ENCODE measurements around the gene CLEC16A.

CLEC16A gene

DNA sequence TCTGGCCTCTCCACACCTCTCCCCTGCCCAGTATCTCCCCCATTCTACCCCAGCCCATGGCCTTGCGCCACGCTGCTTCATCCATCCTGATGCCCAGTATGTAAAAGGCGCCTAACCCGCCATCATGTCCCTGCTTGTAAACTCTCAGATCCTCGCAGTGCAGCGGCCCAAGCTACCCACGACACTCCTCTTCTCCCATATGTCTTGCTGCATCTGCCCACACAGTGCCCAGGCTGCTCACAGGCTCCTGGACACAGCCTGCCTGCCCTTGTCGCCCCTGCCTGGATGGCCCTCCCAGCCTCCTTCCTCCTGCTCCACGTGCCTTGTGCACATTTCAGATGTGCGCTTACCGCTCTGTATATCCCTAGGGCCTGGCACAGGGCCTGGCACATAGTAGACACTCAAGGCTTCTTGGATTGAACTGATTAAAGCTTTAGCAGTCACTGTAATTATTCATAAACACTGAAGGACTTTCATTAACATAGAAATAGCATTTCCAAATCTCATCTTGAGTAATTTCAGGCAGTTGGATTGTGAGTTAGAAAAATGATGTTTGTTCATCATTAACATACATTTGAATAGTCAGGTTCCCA is 129.1 kb downstream of the CLEC16A start:
- H3K27me3 ChIP-seq (ENCODE audit: control insufficient read depth, insufficient read depth, low read length) = no peaks in the 10 kb centered on the region
- no peaks in the 10 kb centered on the region for H3K36me3 ChIP-seq (ENCODE audit: control insufficient read depth, insufficient read depth, low read length)
- no peaks in the 10 kb centered on the region for H3K4me1 ChIP-seq (ENCODE audit: control insufficient read depth, insufficient read depth, low read length)
- H3K4me3 ChIP-seq (ENCODE audit: low read length) = no peak overlapping the region
- DNase-seq (ENCODE audit: low read depth, low spot score) = no peak
- no peak overlapping the region for H3K27ac ChIP-seq (ENCODE audit: low read length)
- no peaks in the 10 kb centered on the region for H3K9me3 ChIP-seq (ENCODE audit: control insufficient read depth, insufficient read depth, low read length)
- no CpG with 5 or more reads among the region's 11 CpGs for WGBS (ENCODE audit: insufficient coverage, insufficient read length)

DNA sequence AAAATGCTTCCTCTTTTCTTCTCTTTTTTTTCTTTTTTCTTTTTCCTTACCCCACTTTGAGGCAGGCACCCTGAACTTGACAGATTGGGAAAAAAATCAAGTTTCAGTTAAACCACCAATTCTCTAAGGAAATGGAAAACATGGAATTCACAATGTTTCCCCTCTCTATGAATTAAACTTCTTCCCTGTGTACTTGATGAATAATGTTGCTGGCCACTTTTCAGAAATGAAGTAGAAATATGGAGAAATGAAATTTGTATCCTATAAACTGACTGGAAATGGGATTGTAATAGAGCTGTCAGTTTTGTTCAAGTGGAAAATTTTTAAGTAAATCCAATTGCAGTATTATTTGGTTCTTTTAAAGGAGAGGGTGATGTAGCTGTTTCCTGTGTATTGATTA is 129.8 kb downstream of the CLEC16A start:
- H3K27me3 ChIP-seq (ENCODE audit: control insufficient read depth, insufficient read depth, low read length) = no peaks in the 10 kb centered on the region
- no peak for DNase-seq (ENCODE audit: low read depth, low spot score)
- H3K4me3 ChIP-seq (ENCODE audit: low read length) = no peak overlapping the region
- H3K4me1 ChIP-seq (ENCODE audit: control insufficient read depth, insufficient read depth, low read length) = no peaks in the 10 kb centered on the region
- H3K36me3 ChIP-seq (ENCODE audit: control insufficient read depth, insufficient read depth, low read length) = no peaks in the 10 kb centered on the region
- H3K27ac ChIP-seq (ENCODE audit: low read length) = no peak overlapping the region
- H3K9me3 ChIP-seq (ENCODE audit: control insufficient read depth, insufficient read depth, low read length) = no peaks in the 10 kb centered on the region

DNA sequence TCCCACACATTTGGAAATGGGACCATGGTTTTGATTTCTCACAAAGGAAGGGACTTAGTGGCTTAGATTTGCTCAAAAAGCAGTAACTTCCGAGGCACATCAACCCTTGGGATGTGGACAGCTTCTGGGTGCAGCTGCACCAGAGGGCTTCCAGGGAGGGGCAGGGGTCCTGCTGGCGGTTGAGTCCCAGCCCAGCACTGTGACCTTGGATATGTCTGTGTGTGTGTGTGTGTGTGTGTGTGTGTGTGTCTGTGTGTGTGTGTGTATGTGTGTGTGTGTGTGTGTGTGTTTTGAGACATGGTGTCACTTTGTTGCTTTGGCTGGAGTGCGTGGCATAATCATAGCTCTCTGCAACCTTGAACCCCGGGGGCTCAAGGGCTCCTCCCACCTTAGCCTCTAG is 130.8 kb downstream of the CLEC16A start:
- Histone ChIP-seq H3K4me1 (ENCODE audit: control insufficient read depth, insufficient read depth, low read length) (no peaks in the 10 kb centered on the region), H3K27ac (ENCODE audit: low read length) (no peak overlapping the region), H3K4me3 (ENCODE audit: low read length) (no peak overlapping the region), H3K27me3 (ENCODE audit: control insufficient read depth, insufficient read depth, low read length) (no peaks in the 10 kb centered on the region), H3K36me3 (ENCODE audit: control insufficient read depth, insufficient read depth, low read length) (no peaks in the 10 kb centered on the region), H3K9me3 (ENCODE audit: control insufficient read depth, insufficient read depth, low read length) (no peaks in the 10 kb centered on the region)
- DNase-seq (ENCODE audit: low read depth, low spot score) = no peak
- no CpG with 5 or more reads among the region's 4 CpGs for WGBS (ENCODE audit: insufficient coverage, insufficient read length)

DNA sequence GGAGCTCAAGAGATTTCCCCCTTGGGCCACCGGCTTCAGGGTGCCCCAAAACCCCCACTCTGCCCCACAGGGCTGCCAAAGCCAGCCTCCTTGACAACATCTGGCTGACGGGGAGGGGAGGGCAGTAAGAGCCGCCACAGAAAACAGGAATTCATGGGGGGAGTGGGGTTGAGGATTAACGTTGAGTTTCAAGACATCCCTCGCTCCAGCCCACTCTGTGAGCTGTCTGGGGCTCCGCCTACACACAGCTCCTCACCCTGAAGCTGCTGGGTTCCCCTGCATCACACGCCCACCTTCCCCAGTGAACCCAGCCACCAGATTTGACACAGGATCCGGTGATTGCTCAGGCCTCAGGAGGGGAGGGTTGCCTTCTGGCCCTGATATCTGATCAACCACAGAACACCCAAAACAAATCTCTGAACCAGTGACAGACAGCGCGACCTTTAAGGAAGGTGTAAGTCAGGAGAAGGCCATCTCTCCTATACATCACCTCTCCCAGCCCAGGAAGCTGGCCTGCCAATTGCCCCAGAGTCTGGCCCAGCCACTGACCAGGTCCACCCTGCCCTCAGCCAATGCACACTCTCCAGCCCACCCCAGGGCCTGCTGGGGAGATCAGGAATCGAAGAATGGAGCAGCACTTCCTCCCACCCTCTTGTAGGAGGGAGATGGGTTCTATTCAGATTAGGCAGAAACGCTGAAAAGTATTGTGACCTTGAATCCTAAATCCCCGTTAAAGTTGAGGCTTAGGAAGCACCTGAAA is 132.1 kb downstream of the CLEC16A start:
- Histone ChIP-seq H3K36me3 (ENCODE audit: control insufficient read depth, insufficient read depth, low read length) (no peaks in the 10 kb centered on the region), H3K27ac (ENCODE audit: low read length) (no peak overlapping the region)

DNA sequence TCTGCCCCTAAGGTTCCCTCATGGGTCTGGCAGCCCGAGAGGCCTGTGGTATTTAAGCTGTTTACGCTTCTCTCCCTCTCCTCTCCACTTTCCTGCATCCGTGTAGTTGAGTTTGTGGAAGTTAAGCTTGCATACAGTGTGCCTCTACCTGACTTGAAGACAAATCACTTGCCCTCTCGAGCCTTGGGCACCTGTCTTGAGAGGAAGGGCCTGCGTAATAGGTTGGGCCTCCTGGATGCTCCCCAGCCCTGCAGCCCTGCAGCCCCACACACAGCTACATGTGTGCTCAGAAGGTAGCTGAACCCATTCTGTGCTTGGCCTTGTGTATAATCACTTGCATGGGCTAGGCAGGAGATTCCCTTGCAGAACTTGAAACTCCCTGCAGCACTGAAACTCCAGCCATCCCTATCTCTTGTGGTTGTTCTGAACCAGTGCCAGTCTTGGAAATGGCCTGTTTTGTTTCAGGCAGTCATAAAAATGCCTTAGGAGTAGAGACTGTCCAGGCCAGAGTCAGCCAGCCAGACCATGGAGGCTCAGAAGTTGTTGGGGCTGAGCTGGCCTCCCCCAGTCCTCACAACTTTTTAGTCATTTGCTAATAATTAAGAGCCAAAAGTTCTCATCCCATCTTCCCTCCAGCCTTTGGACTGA is 134.6 kb downstream of the CLEC16A start:
- H3K9me3 ChIP-seq (ENCODE audit: control insufficient read depth, insufficient read depth, low read length) = no peaks in the 10 kb centered on the region
- no peak overlapping the region for H3K27ac ChIP-seq (ENCODE audit: low read length)
- no peaks in the 10 kb centered on the region for H3K4me1 ChIP-seq (ENCODE audit: control insufficient read depth, insufficient read depth, low read length)
- no peaks in the 10 kb centered on the region for H3K36me3 ChIP-seq (ENCODE audit: control insufficient read depth, insufficient read depth, low read length)
- DNase-seq (ENCODE audit: low read depth, low spot score) = no peak
- no peak overlapping the region for H3K4me3 ChIP-seq (ENCODE audit: low read length)
- WGBS (ENCODE audit: insufficient coverage, insufficient read length) = no CpG with 5 or more reads among the region's 5 CpGs
- H3K27me3 ChIP-seq (ENCODE audit: control insufficient read depth, insufficient read depth, low read length) = no peaks in the 10 kb centered on the region

More for the DNA sequence above, 132.1 kb downstream of the CLEC16A start:
- Histone ChIP-seq H3K4me1 (ENCODE audit: control insufficient read depth, insufficient read depth, low read length) (no peaks in the 10 kb centered on the region), H3K27me3 (ENCODE audit: control insufficient read depth, insufficient read depth, low read length) (no peaks in the 10 kb centered on the region), H3K9me3 (ENCODE audit: control insufficient read depth, insufficient read depth, low read length) (no peaks in the 10 kb centered on the region), H3K4me3 (ENCODE audit: low read length) (no peak overlapping the region)
- WGBS (ENCODE audit: insufficient coverage, insufficient read length) = no CpG with 5 or more reads among the region's 13 CpGs
- no peak for DNase-seq (ENCODE audit: low read depth, low spot score)

DNA sequence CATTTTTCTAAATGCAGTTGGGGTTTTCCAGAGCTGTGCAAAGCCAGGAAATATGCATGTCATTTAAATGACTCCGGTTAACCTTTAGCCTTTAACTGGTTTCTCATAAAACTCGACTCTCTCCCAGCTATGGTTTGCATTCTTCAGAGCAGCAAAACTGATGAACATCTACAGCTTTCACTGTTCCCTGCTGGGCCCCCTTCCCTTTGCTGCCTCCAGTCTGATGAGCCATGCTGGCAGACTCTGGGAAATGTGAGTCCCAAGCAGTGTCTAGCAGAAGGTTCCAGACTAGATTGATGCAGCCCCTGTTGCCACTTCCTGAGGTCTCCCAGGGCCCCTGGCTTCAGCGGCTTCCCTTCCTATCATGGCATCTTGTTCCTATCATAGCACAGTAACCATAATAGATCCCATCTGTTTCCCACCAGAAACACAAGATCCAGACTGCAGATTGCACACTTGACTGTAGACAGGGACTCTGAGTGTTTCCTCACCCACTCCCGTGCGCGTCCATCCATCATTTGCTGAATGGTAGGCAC is 135.4 kb downstream of the CLEC16A start:
- H3K27me3 ChIP-seq (ENCODE audit: control insufficient read depth, insufficient read depth, low read length) = no peaks in the 10 kb centered on the region
- no peak overlapping the region for H3K27ac ChIP-seq (ENCODE audit: low read length)
- no peak overlapping the region for H3K4me3 ChIP-seq (ENCODE audit: low read length)
- no peak for DNase-seq (ENCODE audit: low read depth, low spot score)
- H3K36me3 ChIP-seq (ENCODE audit: control insufficient read depth, insufficient read depth, low read length) = no peaks in the 10 kb centered on the region
- no CpG with 5 or more reads among the region's 6 CpGs for WGBS (ENCODE audit: insufficient coverage, insufficient read length)
- no peaks in the 10 kb centered on the region for H3K9me3 ChIP-seq (ENCODE audit: control insufficient read depth, insufficient read depth, low read length)
- H3K4me1 ChIP-seq (ENCODE audit: control insufficient read depth, insufficient read depth, low read length) = no peaks in the 10 kb centered on the region

DNA sequence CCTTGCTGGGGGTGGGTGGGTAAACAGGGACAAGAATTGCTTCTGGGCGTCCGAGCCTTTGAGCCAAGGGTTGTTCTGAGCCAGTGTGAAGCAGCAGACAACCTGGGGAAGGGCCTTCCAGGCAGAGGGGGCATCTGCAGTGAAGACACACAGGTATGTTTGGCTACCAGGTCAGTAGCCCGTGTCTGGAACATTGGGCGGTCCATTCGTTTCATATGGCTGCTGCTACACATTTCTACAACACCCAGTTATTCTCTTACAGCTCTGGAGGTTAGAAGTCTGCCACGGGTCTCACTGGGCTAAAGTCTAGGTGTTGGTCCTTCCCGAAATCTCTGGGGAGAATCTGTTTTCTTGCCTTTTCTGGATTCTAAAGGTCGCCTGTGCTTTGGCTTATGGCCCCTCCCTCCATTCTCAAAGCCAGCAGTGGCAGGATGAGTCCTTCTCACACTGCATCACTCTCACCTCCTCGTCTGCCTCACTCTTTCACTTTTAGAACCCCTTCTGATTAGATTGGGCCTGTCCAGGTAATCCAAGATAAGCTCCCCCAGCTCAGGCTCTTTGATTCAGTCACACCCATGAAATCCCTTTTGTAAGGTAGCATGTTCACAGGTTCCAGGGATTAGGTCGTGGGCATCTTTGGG is 136.1 kb downstream of the CLEC16A start:
- Histone ChIP-seq H3K27me3 (ENCODE audit: control insufficient read depth, insufficient read depth, low read length) (no peaks in the 10 kb centered on the region), H3K36me3 (ENCODE audit: control insufficient read depth, insufficient read depth, low read length) (no peaks in the 10 kb centered on the region), H3K9me3 (ENCODE audit: control insufficient read depth, insufficient read depth, low read length) (no peaks in the 10 kb centered on the region), H3K4me3 (ENCODE audit: low read length) (no peak overlapping the region), H3K4me1 (ENCODE audit: control insufficient read depth, insufficient read depth, low read length) (no peaks in the 10 kb centered on the region), H3K27ac (ENCODE audit: low read length) (no peak overlapping the region)
- no CpG with 5 or more reads among the region's 10 CpGs for WGBS (ENCODE audit: insufficient coverage, insufficient read length)
- no peak for DNase-seq (ENCODE audit: low read depth, low spot score)

DNA sequence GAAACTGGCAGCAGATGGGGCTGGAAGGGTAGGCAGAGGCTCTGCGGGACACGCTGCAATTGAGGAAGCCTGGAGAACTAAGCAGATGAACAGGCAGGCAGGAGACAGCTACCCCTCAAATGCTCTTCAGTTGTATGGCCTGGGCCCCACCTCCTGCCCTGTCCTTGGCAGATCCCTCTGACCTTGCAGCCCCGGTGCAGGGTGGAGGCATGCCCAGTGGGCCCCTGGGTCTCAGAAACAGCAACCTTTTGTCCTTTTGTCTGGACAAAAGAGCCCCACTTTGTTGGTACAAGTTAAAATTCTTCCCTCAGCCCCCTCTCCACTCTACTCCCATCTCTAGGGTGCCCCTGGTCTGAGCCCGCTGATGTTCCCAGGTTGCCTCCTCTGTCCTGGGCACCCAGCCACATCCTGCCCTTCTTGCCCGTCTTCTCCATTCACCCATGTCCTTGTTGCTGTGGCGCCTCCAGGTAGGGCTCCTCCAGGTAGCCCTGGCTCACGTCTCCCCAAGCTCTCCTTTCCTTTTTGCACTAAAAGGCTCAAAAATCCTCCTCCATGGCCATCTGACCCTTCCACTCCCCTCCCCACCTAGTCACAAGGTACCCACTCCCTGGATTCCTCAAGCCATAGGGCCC is 136.8 kb downstream of the CLEC16A start:
- no CpG with 5 or more reads among the region's 7 CpGs for WGBS (ENCODE audit: insufficient coverage, insufficient read length)
- Histone ChIP-seq H3K4me3 (ENCODE audit: low read length) (no peak overlapping the region), H3K36me3 (ENCODE audit: control insufficient read depth, insufficient read depth, low read length) (no peaks in the 10 kb centered on the region), H3K27ac (ENCODE audit: low read length) (no peak overlapping the region), H3K9me3 (ENCODE audit: control insufficient read depth, insufficient read depth, low read length) (no peaks in the 10 kb centered on the region), H3K27me3 (ENCODE audit: control insufficient read depth, insufficient read depth, low read length) (no peaks in the 10 kb centered on the region), H3K4me1 (ENCODE audit: control insufficient read depth, insufficient read depth, low read length) (no peaks in the 10 kb centered on the region)
- no peak for DNase-seq (ENCODE audit: low read depth, low spot score)

DNA sequence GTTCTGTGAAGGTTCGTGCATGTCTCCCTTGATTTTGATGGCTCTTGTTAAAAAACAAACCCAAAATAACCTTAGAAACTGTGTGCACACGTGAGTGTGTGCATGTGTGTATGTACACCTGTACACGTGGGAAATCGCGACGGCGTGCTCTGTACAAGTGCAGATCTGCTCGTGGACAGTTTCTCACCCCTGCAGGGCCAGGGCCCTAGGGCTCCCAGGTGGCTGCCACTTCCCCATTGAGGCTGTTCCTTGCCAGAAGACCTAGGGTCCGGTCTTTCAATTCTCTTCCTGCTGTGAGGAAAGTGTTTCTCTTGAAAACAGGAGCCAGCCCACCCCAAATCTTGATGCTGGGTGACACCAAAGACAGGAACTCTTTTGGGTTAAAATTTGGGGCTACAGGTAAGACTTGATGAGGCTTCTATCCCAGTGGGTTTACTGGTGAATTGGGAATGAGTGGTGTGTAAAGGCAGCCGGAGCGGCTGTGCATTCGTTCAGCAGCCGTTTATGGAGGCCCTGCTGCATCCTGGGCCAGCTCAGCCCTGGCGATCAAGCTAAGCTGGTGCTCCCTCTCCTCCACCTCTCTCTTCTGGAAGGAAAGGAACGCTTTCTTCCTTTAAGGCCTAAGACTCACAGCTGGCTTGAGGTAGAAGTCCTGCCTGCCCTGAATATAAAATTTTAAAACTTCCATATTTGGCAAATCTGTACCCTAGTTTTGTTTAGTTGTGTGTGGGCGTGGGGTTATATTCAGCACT is 137.9 kb downstream of the CLEC16A start:
- Histone ChIP-seq H3K4me3 (ENCODE audit: low read length) (no peak overlapping the region), H3K9me3 (ENCODE audit: control insufficient read depth, insufficient read depth, low read length) (no peaks in the 10 kb centered on the region), H3K27me3 (ENCODE audit: control insufficient read depth, insufficient read depth, low read length) (no peaks in the 10 kb centered on the region), H3K36me3 (ENCODE audit: control insufficient read depth, insufficient read depth, low read length) (no peaks in the 10 kb centered on the region), H3K27ac (ENCODE audit: low read length) (no peak overlapping the region), H3K4me1 (ENCODE audit: control insufficient read depth, insufficient read depth, low read length) (no peaks in the 10 kb centered on the region)
- WGBS (ENCODE audit: insufficient coverage, insufficient read length) = no CpG with 5 or more reads among the region's 16 CpGs
- DNase-seq (ENCODE audit: low read depth, low spot score) = no peak
